Chondrocyte (in vitro differentiated cells): ENCODE data around the gene CFI. TPM values are rescaled to one million over a fixed set of nuclear protein-coding genes. Genes with fewer than 3 reads are reported as not detected.
"Not testable (repeated sequence)": the region's sequence is repeated elsewhere in the genome, so short reads cannot be mapped to it uniquely, and the experiment has no call there.

Source experiments
- DNase-seq: peaks from one replicate; pipeline ENCODE4 v3.0.0; 2021; ENCODE audit warnings: mixed read lengths, low spot score
- H3K27ac Mint-ChIP-seq: one replicate; pipeline ENCODE4 v1.8.0; 2021; ENCODE audit warnings: mild to moderate bottlenecking, moderate library complexity, mixed read lengths; ENCODE audit not compliant: unreplicated experiment
- H3K27me3 Mint-ChIP-seq: 2 replicates; pipeline ENCODE4 v1.8.0; 2021; ENCODE audit warnings: low read depth, mixed read lengths
- H3K36me3 Mint-ChIP-seq: 2 replicates; pipeline ENCODE4 v1.8.0; 2021; ENCODE audit warnings: low read depth, mixed read lengths
- H3K4me1 Mint-ChIP-seq: 2 replicates; pipeline ENCODE4 v1.8.0; 2021; ENCODE audit warnings: low read depth, mild to moderate bottlenecking, mixed read lengths
- H3K4me3 Mint-ChIP-seq: one replicate; pipeline ENCODE4 v1.8.0; 2021; ENCODE audit warnings: mild to moderate bottlenecking, moderate library complexity, mixed read lengths; ENCODE audit not compliant: unreplicated experiment
- H3K9me3 Mint-ChIP-seq: 2 replicates; pipeline ENCODE4 v1.8.0; 2021; ENCODE audit warnings: low read depth, mixed read lengths
- total RNA-seq: library from RNA; stranded (reverse); gene quantifications from 3 replicates; pipeline ENCODE4 v1.2.1, GENCODE V29; 2021
- TF ChIP-seq, protein P1 (sequence below): fragments of 200-600 bp; sonication (generic); IDR thresholded peaks from 2 replicates; pipeline ENCODE4 v1.5.0; 2021; ENCODE audit warnings: antibody characterized with exemption, mild to moderate bottlenecking, moderate library complexity

Gene CFI
- total RNA-seq, 1 donor from 2014 or later, result not detected

DNA sequence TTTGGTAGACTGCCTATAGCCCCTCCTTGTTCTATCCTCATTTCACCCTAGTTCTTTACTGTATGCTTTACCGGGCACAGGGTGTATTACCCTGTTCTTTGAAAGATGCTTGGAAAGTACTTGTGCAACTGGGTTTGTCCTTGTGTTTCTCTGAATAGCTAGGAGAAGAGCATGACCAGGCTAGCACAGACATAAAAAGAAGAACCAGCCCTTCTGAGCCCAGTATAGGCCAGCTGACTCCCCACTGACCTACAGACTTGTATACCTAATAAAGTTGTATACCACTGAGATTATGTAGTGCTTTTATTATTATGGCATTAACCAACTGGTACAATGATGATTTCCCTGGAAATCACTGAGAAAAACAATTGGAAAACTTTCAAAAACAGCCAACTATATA, 15.0 kb downstream of the CFI start:
- Mint-ChIP-seq H3K27ac (no peak overlapping the region), H3K36me3 (peaks cover 12% of the 10 kb centered on the region), H3K4me3 (no peak overlapping the region), H3K4me1 (no peaks in the 10 kb centered on the region), H3K9me3 (peaks cover 26% of the 10 kb centered on the region), H3K27me3 (peaks cover 31% of the 10 kb centered on the region)
- no peak for DNase-seq
- TF ChIP-seq, protein P1, sequence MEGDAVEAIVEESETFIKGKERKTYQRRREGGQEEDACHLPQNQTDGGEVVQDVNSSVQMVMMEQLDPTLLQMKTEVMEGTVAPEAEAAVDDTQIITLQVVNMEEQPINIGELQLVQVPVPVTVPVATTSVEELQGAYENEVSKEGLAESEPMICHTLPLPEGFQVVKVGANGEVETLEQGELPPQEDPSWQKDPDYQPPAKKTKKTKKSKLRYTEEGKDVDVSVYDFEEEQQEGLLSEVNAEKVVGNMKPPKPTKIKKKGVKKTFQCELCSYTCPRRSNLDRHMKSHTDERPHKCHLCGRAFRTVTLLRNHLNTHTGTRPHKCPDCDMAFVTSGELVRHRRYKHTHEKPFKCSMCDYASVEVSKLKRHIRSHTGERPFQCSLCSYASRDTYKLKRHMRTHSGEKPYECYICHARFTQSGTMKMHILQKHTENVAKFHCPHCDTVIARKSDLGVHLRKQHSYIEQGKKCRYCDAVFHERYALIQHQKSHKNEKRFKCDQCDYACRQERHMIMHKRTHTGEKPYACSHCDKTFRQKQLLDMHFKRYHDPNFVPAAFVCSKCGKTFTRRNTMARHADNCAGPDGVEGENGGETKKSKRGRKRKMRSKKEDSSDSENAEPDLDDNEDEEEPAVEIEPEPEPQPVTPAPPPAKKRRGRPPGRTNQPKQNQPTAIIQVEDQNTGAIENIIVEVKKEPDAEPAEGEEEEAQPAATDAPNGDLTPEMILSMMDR, result no peak

DNA sequence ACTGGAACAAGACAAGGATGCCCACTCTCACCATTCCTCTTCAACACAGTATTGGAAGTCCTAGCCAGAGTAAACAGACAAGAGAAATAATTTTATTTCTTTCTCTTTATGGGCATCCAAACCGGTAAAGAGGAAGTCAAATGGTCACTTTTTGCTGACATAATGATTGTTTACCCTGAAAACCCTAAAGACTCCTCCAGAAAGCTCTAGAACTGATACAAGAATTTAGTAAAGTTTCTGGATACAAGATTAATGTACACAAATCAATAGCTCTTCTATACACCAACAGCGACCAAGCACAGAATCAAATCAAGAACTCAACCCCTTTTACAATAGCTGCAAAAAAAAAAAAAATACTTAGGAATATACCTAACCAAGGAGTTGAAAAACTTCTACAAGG, 19.7 kb downstream of the CFI start:
- not testable (repeated sequence) for H3K9me3 Mint-ChIP-seq, DNase-seq, H3K36me3 Mint-ChIP-seq, H3K27ac Mint-ChIP-seq, H3K4me1 Mint-ChIP-seq, H3K4me3 Mint-ChIP-seq
- peaks cover 28% of the 10 kb centered on the region for H3K27me3 Mint-ChIP-seq

DNA sequence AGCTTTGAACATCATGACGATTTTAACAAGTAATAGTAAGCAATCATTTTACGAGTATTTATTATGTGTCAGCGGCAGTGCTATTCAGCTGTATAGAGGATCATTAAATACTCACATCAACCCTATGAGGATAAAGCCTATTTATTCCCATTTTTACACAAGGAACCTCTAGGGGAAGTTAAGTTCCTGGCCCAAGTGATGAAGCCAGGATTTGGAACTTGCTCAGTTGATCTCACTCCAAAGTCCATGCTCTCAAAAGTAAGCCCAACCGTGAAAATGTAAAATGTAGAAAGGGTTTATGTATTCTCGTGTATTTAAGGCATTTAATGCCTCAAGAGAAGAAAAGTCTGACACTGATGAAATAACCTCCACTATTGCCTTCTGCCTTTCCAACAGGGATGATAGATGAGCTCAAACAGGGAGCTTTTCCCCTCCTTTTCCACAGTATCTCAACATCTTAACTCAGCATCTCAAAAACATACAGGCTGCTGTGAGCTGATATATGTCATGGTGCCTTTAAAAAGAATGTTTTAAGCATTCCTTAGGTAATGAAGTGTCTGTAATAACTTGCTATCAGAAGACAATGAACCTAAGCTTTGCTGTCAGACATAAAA, 36.9 kb downstream of the CFI start:
- TF ChIP-seq, protein P1, result no peak
- DNase-seq, result no peak
- no peaks in the 10 kb centered on the region for H3K9me3 Mint-ChIP-seq
- no peak overlapping the region for H3K4me3 Mint-ChIP-seq
- H3K27me3 Mint-ChIP-seq, result peaks cover 24% of the 10 kb centered on the region
- H3K27ac Mint-ChIP-seq, result no peak overlapping the region
- no peaks in the 10 kb centered on the region for H3K36me3 Mint-ChIP-seq
- no peaks in the 10 kb centered on the region for H3K4me1 Mint-ChIP-seq

DNA sequence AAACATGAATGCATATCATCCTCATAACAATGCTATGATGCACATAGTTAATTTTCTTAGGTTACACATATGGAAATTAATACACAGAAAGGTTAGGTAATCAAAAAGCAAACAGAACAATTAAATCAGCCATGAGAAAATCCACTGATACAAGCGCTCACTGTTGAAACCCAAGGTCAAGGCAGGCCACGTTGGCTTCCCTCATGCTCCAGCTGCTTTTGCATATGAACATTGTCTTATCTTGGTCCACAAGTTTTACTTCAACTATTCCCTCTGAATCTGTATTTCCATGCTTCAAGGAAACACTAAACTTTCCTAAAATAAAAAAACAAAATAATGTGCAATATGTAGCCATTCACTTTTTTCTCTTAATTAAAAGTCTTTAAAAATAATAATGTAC, 37.4 kb downstream of the CFI start:
- no peak overlapping the region for H3K4me3 Mint-ChIP-seq
- TF ChIP-seq, protein P1, result no peak
- H3K9me3 Mint-ChIP-seq, result no peaks in the 10 kb centered on the region
- no peaks in the 10 kb centered on the region for H3K4me1 Mint-ChIP-seq
- no peaks in the 10 kb centered on the region for H3K36me3 Mint-ChIP-seq
- DNase-seq, result no peak
- peaks cover 19% of the 10 kb centered on the region for H3K27me3 Mint-ChIP-seq
- no peak overlapping the region for H3K27ac Mint-ChIP-seq

DNA sequence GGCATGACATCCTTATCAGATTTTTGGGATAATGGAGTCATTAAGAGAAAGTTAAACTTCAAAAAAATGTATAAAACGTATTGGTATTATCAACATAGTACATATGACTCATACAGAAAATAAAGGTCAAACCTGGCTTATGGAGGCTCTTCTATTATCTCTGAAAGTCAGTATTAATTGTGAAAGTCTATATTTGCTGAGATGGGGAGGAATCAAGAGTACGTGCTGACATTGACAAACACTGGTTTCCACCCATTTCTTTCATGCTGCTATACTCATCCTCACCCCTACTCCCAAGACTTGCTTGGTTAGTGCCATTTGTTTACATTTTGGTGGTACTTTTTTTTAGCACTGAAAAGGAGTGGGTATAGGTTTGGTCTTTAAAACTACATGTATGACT, 41.1 kb downstream of the CFI start:
- Mint-ChIP-seq H3K36me3 (no peaks in the 10 kb centered on the region), H3K27ac (no peak overlapping the region), H3K27me3 (peaks cover 17% of the 10 kb centered on the region), H3K9me3 (no peaks in the 10 kb centered on the region), H3K4me3 (no peak overlapping the region), H3K4me1 (no peaks in the 10 kb centered on the region)
- TF ChIP-seq, protein P1, result no peak
- DNase-seq, result no peak

DNA sequence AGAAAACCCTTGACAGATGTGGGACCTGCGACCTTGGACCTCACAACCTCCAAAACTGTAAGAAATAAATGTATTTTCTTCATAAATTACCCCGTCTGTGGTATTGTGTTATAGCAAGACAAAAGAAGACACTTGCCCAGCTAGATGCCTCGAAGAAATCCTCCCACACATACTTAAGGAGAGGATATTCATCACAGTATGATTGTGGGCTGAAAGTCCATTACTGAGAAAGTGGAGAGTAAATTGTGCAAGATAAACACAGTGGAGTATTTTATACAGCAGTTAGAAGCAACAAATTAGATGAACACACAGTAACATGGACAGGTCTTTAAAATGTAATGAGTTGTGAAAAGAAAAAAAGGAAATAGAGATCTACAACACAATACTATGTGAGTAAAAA, 46.1 kb downstream of the CFI start:
- Mint-ChIP-seq H3K27me3 (peaks cover 10% of the 10 kb centered on the region), H3K4me1 (no peaks in the 10 kb centered on the region)
- DNase-seq, result no peak

More for the DNA sequence above, 46.1 kb downstream of the CFI start:
- Mint-ChIP-seq H3K4me3 (no peak overlapping the region), H3K27ac (no peak overlapping the region), H3K36me3 (no peaks in the 10 kb centered on the region), H3K9me3 (no peaks in the 10 kb centered on the region)
- TF ChIP-seq, protein P1, result no peak
